ENCODE data around the gene GSTK1.
A peak's percentile ranks its signal among the peaks of the same experiment; 100 is the strongest.
"Not testable (repeated sequence)": the region's sequence is repeated elsewhere in the genome, so short reads cannot be mapped to it uniquely, and the experiment has no call there.

Gene GSTK1

GRCh38 chr7:143259765-143260164 lies 3.5 kb upstream of the GSTK1 start:
- in situ Hi-C loops (cut with HindIII; ENCODE audit: low pct_unique_long_range_greater_than_20kb, low sequenced_read_pairs), result no loop called here
- TF ChIP-seq JUND (IDR thresholded peaks at IDR 0.05; ENCODE audit: low read depth), result no peak
- no peak for DNase-seq (ENCODE audit: low read depth in 1 of 2, low spot score in 1 of 2)

- no peak for DNase-seq (ENCODE audit: low read depth in 1 of 2, low spot score in 1 of 2)
- no peak for TF ChIP-seq JUND (IDR thresholded peaks at IDR 0.05; ENCODE audit: low read depth)
- in situ Hi-C loops (cut with HindIII; ENCODE audit: low pct_unique_long_range_greater_than_20kb, low sequenced_read_pairs), result no loop called here
Measured at GRCh38 chr7:143261901-143262300, 1.3 kb upstream of the GSTK1 start.

- in situ Hi-C loops (cut with HindIII; ENCODE audit: low pct_unique_long_range_greater_than_20kb, low sequenced_read_pairs); DNase-seq (ENCODE audit: low read depth in 1 of 2, low spot score in 1 of 2): not testable (repeated sequence)
Measured at GRCh38 chr7:143264196-143264568, 941 bp downstream of the GSTK1 start.

- no peak for DNase-seq (ENCODE audit: low read depth in 1 of 2, low spot score in 1 of 2)
- in situ Hi-C loops (cut with HindIII; ENCODE audit: low pct_unique_long_range_greater_than_20kb, low sequenced_read_pairs), result no loop called here
- no peak for TF ChIP-seq JUND (IDR thresholded peaks at IDR 0.05; ENCODE audit: low read depth)
Measured at GRCh38 chr7:143265017-143265693, 1.9 kb downstream of the GSTK1 start.

GRCh38 chr7:143269251-143269650 lies 6.0 kb downstream of the GSTK1 start:
- no peak for DNase-seq (ENCODE audit: low read depth in 1 of 2, low spot score in 1 of 2)
- TF ChIP-seq JUND (IDR thresholded peaks at IDR 0.05; ENCODE audit: low read depth), result no peak
- in situ Hi-C loops (cut with HindIII; ENCODE audit: low pct_unique_long_range_greater_than_20kb, low sequenced_read_pairs), result no loop called here

GRCh38 chr7:143271240-143271639 lies 8.0 kb downstream of the GSTK1 start:
- in situ Hi-C loops (cut with HindIII; ENCODE audit: low pct_unique_long_range_greater_than_20kb, low sequenced_read_pairs), result no loop called here
- no peak for DNase-seq (ENCODE audit: low read depth in 1 of 2, low spot score in 1 of 2)
- no peak for TF ChIP-seq JUND (IDR thresholded peaks at IDR 0.05; ENCODE audit: low read depth)

- DNase-seq (ENCODE audit: low read depth in 1 of 2, low spot score in 1 of 2), result no peak
- TF ChIP-seq JUND (IDR thresholded peaks at IDR 0.05; ENCODE audit: low read depth), result no peak
- in situ Hi-C loops (cut with HindIII; ENCODE audit: low pct_unique_long_range_greater_than_20kb, low sequenced_read_pairs), result no loop called here
Measured at GRCh38 chr7:143272871-143273270, 9.6 kb downstream of the GSTK1 start.

- no peak for TF ChIP-seq JUND (IDR thresholded peaks at IDR 0.05; ENCODE audit: low read depth)
- in situ Hi-C loops (cut with HindIII; ENCODE audit: low pct_unique_long_range_greater_than_20kb, low sequenced_read_pairs), result no loop called here
- peak in 1 of 2 experiments; percentile 58 for DNase-seq (ENCODE audit: low read depth in 1 of 2, low spot score in 1 of 2)
Measured at GRCh38 chr7:143279186-143280098, 16.2 kb downstream of the GSTK1 start.

GRCh38 chr7:143280160-143280559 lies 16.9 kb downstream of the GSTK1 start:
- no peak for TF ChIP-seq JUND (IDR thresholded peaks at IDR 0.05; ENCODE audit: low read depth)
- DNase-seq (ENCODE audit: low read depth in 1 of 2, low spot score in 1 of 2), result no peak
- in situ Hi-C loops (cut with HindIII; ENCODE audit: low pct_unique_long_range_greater_than_20kb, low sequenced_read_pairs), result no loop called here

GRCh38 chr7:143280566-143280965 lies 17.3 kb downstream of the GSTK1 start:
- DNase-seq (ENCODE audit: low read depth in 1 of 2, low spot score in 1 of 2), result no peak
- in situ Hi-C loops (cut with HindIII; ENCODE audit: low pct_unique_long_range_greater_than_20kb, low sequenced_read_pairs), result no loop called here
- TF ChIP-seq JUND (IDR thresholded peaks at IDR 0.05; ENCODE audit: low read depth), result no peak

GRCh38 chr7:143281529-143281928 lies 18.3 kb downstream of the GSTK1 start:
- in situ Hi-C loops (cut with HindIII; ENCODE audit: low pct_unique_long_range_greater_than_20kb, low sequenced_read_pairs), result no loop called here
- TF ChIP-seq JUND (IDR thresholded peaks at IDR 0.05; ENCODE audit: low read depth), result no peak
- no peak for DNase-seq (ENCODE audit: low read depth in 1 of 2, low spot score in 1 of 2)

- no peak for TF ChIP-seq JUND (IDR thresholded peaks at IDR 0.05; ENCODE audit: low read depth)
- no peak for DNase-seq (ENCODE audit: low read depth in 1 of 2, low spot score in 1 of 2)
- in situ Hi-C loops (cut with HindIII; ENCODE audit: low pct_unique_long_range_greater_than_20kb, low sequenced_read_pairs), result no loop called here
Measured at GRCh38 chr7:143282124-143282523, 18.9 kb downstream of the GSTK1 start.

- no peak for DNase-seq (ENCODE audit: low read depth in 1 of 2, low spot score in 1 of 2)
- no peak for TF ChIP-seq JUND (IDR thresholded peaks at IDR 0.05; ENCODE audit: low read depth)
- in situ Hi-C loops (cut with HindIII; ENCODE audit: low pct_unique_long_range_greater_than_20kb, low sequenced_read_pairs), result no loop called here
Measured at GRCh38 chr7:143283381-143283780, 20.1 kb downstream of the GSTK1 start.
